CD1c-positive myeloid dendritic cell (primary cell): ENCODE data around the gene PPM1K.
A peak's percentile ranks its signal among the peaks of the same experiment; 100 is the strongest.

ENCODE experiments used
- DNase-seq: peaks from one replicate; pipeline ENCODE4 v3.0.0-alpha.2; 2016; ENCODE audit errors: extremely low spot score

PPM1K gene

DNA sequence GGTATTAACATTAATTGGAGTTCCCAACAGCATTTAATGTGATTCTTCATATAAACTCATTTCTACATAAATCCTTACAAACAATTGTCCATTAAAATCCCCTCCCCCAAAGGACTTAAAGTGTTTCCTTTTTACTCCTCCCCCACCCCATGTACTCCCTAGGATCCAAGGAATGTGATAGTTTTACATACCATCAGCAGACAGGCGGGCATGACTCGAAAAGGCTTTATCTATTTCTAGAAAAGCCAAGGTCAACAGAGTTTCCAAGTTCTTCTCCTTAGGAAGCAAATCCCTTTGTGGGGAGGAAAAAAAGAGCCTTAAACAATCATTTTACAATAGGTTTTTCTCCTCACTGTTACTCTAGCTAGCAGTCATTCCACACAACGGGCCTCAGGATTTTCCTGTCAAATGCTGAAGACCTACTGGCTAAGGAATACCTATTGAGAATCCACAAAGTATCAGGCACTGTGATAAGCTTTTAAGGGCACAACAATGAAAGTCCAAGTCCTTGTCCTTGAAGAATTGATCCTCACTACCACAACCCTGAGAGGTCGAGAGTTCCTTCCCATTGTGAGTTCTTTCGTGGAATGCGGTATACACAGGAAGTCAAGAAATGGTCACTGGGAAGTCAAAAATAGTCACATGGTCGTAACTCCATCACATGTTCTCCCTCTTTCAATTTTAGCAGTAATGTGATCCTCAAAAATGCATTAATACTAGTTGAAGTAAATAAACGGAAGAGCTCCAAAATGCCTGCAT, 7.2 kb downstream of the PPM1K start:
- peak; percentile 5 for DNase-seq

DNA sequence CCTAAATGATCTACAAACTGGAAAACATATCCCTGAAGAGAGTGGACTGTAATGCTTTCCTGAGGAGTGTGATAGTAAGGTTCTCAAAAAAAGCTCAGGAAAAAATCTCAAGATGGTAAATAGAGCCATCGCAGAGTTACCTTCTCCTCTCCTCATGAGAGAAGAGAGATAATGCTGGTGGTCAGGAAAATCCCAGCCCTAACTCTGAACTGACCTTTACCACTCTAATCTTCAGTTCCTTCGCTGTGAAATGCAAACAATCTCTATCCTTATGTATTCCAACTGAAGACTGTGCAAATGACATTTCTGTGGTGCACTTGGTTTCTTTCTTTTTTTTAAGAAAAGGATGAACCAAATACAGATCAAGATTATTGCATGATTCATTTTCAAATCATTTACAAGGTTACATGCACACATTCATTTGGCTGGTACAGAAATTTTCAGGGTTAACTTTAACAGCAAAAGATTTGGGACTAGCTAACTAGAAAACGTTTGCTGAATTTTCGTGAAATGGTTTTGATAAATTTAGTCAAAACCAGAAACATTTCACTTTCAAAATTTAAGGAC, 8.3 kb downstream of the PPM1K start:
- DNase-seq: no peak

DNA sequence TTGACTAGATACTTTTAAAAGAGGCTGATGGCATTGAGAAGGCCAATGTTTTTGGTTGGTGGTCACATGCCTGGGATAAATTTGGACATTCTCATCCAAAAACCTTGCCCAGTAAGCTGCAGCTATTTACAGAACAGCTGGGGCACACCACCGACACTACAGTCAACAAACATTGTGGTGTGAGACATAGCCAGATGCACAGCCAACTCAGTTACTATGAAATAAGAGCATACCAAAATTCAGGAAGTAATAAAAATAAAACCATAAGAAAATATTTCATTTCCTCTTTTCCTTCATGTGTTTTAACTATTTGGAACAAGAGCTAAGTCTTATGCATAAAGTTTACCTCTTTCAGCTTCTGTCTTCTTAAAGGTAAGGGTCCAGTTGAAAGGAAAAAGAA, 8.8 kb downstream of the PPM1K start:
- DNase-seq: peak; percentile 68

DNA sequence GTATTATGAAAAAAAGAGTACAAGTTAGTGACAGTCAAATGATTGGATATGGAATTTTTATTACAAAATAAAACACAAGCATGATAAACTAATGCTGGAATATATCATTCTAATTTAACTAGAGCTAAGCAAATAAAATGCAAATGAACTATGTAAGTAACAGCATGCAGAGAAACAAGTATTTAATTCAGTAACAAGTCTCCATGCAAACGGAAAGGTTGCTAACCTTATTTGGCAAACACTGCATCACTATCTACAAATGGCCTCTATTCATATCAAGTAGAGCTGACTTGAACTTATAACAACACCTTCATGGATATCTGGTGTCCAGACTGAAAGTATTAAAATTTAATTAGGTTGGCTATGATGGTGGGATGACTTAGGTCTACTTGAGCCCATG, 15.4 kb downstream of the PPM1K start:
- DNase-seq: no peak

DNA sequence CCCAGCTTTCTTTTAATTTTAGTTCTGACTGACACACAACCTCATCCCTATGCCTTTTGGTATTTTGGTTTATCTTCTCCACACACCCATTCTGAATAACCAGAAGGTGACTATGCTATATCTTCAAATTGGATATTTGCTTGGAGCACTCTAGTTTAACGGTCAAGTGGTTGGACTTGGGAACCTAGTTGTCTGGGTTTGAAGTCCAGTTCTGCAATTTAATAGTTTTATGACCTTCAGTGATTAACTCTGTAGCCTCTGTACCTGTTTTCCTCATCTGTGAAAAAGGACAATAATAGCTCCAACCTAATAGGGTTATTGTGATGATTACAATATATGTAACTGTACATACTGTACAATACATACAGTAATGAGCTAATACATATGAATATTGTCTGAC, 20.0 kb downstream of the PPM1K start:
- no peak for DNase-seq

DNA sequence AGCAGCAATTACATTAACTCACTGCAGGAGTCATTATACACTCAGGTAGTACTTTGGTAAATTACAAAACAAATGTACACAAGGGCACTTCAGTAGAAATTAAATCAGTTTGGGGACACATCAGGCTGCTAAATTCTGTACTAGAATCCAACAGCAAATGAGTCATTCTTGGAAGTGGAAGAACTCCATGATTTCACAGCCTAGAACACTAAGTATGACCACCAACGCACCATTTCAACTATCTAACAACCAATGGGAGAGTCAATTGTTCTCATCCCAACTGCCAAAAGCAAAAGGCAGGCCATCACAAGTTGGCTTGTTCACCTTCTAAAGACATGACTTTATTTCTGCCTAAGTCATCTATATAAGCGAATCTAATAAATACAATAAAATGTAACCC, 26.6 kb downstream of the PPM1K start:
- DNase-seq: no peak

DNA sequence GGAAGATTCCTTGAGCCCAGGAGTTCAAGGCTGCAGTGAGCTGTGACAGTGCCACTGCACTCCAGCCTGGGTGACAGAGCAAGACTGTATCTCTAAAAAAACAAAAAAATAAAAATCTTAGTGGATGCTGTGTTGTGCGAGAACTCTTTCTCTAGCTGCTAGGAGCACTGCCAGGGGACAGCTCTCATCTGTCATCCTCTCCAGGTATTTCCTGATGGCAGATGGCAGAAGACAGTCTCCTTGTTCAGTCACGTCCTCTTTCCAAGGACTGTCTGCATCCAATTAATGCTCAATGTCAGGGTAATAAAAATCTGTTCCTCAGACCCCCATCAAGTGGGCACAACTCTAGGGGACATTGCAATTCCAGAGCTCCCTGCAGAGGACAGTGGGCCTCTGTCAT, 29.2 kb downstream of the PPM1K start:
- no peak for DNase-seq

DNA sequence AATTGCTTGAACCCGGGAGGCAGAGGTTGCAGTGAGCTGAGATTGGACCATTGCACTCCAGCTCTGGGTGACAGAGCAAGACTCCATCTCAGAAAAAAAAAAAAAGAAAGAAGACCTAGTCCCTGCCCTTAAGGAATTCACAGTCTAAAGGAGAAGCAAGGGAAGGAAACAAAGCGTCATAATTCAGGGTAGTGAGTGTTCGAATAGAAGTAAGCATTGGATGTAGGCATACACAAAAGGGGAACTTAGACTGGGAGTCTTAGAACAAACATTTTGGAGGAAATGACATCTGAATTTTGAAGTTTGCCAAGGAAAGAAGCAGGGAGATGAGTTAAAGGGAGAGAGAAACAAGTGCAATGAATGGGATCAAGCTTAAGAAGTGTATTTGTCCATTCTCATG, 32.4 kb downstream of the PPM1K start:
- peak; percentile 30 for DNase-seq

DNA sequence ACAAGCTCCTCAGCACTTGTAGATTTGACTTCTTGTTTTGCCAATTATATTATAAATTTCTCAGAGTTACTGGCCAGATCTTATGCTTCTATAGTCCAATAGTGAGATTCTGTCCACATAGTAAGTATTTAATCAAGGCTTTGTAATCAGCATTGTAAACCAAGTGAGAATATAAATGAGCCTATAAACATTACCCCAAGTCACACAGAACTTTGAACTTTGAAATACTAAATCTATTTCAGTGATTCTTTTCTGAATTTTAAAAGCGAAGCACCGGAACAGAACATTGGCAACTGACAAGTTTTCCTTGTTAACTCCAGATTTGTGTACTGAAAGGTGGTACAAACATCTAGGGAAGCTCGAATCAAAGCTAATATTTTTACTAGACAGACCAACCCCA, 37.2 kb downstream of the PPM1K start:
- no peak for DNase-seq

DNA sequence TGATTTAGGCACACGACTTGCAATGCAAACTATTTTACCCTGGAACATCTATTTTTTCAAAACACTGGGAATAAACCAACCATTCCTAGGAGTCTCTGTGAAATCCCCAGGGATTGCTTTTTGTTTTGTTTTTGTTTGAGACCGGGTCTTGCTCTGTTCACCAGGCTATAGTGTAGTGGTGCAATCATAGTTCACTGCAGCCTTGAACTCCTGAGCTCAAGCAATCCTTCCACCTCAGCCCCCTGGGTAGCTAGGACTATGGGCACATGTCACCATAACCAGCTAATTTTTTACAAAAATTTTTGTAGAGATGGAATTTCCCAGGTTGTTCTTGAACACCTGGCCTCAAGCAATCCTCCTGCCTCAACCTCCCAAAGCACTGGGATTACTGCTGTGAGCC, 37.8 kb downstream of the PPM1K start:
- DNase-seq: no peak

DNA sequence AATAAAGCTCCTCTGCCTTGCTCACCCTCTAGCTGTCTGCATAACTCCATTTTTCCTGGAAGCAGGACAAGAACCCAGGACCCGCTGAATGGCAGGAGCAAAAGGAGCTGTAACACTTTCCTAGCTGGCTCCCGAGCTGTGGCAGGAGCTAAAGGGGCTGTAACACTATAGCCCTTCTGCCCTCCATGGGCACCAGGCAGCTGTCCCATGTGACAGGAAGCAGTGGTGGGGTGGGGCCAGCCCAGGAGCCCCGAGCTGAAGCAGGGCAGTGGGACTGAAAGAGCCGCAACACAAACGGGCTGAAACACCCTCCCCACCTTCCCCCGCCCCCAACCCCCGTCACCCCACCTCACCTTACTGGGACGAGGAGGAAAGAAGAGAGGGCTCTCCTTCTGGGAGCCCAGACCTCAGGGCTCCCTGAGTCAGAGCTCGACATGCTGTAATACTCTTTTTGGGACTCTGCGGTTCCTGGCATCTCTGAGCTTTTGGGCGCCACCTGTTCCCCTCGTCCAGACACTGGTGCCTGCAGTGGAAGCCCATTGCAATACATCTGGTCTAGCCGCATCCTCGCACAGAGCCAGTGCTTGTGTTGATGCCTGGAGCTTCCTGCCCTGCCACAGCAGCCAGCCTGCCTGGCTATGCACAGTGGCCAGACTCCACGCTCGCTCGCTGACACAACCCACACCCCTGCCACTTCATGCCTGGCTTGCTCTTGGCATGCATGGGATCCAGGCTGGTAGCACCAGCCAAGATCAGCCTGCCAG, 39.4 kb downstream of the PPM1K start:
- no peak for DNase-seq

DNA sequence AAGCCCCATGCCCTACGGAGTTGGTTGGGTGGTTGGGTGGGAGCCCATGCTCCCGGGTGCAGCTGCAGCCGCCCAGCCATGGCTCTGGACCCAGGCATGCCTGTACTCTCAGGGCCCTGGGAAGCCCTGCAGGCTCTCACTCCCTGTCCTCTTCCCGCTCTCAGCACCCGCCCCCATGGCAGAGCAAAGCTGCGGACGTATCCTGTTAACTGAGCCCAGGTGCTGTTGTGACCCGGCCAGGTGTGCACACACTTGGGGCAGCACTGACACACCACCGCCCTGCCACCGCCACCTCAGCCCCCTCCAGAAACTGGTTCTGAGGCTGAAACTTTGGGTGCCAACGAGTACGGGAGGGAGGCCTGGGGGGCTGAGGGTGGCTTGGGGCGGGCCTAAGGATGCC, 40.3 kb downstream of the PPM1K start:
- DNase-seq: no peak

DNA sequence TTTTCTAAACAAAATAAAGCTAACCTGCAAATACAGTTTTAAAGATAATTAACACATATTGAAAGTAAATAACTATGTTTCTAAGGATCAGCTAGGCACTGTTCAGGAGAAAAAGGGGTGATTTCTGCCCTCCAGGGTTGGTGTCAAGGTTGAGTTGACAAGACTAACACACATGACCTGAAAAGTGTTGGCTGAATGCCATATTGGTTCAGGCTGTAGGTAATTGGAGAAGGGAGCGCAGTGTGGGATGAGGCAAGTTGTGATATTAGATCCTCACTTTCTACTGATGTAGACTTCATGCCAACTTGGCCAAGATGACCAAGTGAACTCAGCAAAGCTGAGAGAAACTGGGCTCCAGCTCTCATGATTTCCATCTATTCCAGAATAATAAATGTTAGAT, 42.2 kb downstream of the PPM1K start:
- DNase-seq: no peak

DNA sequence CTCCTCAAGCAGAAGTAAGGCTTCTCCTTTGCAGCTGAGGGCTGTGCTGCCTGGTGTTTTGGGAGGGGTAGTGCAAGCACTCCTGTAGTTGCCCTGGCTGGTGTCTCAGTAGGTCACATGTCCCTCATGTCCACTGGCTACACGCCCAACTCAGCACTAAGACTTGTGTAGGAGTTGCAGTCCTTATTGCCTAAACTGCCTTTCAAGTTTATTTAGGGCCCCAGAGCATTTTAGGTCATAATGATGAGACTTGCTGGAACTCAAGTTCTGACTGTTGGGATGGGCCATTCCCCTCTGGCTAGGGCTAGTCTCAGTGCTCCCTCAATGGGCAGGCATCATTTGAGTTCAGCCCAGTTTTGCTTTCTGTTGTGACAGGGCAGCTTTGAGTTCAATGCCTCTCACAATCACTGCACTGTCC, 44.1 kb downstream of the PPM1K start:
- DNase-seq: peak; percentile 73

DNA sequence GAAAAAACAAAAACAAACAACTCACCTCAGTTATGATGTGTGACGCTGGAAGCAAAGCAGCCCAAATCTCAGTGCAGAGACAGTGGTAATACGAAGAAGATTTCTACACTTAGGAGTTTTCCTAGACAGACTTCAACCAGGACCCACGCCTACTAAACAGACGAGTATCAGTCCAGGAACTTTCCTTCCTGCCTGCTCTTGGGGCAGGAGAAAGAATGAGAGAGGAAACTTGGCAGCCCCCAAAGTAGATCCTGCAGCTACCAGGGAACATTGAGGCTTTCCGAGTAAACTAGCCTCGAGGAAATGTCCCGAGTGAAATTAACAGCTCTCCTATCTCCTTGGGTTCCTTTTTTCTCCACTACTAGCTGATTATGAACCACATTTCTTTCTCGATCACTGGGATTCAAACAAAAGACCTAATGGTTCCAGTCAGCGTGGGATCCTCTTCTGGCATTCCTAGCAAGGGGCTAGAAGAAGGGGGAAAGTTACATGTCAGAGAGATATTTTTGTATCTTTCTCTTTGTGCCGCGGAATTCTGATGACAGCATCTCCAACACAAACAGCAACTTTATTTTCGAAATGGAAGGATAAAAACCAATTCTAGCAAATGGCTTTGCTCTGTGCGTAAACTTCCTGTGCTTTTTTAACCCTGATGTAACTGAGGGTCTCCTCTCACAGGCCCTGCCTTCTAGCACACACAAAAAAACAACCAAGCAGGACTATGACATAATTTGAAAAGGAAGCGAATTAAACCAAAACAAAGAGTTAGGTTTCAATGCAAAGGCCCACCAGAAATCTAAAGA, 53.2 kb downstream of the PPM1K start:
- no peak for DNase-seq

DNA sequence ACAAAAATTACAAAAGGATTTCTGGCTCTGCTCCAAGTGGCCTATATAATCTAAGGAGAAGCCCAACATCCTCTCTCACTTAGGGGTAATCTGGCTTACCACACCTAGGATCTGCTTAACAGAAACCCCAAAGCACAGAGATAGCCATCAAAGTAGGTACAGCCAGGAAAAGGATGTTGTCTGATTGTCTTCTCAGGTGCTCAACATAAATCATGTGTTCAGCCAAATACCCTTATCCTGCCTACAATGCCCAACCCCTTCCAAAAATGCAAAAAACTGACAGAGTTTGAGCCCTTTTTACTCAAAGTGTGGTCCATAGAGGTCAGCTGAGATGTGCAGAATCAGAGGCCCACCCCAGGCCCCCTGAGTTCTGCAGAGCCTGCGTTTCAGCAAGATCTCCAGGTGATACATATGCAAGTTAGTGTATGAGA, 53.9 kb downstream of the PPM1K start:
- no peak for DNase-seq

DNA sequence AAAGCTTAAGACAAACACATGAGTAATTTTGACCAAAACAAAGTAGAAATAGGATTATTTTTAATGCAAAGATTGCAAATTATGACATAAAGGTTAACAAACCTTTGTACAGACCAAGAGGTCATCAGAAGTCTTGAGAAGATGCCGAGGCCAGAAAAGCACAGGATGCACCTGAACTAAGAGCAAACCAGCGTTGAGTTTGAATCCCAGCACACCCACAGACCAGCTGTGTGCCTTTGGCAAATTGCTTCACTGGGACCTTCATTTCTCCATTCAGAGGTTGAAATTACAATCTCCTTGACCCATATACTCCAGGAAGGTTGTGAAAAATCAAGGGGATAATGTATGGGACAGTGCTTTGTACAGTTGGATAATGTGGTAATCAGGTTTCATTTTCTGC, 56.6 kb downstream of the PPM1K start:
- DNase-seq: no peak

DNA sequence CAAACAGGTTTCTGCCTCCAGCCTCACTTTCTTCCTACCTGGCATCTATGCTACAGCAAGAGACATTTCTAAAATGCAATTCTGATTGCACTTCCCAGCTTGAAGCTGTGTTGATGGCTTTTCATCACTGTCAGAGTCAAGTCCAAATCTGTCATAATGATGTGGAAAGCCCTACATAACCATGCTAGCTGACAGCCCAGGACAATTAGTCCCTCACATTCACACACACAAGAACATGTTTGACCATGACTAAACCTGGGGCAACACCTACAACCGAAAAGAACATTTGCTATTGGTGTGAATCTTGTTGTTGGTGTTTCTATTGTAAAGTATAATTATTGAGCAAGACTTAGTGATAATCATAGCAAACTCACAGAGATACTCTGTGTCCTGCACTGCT, 58.2 kb downstream of the PPM1K start:
- no peak for DNase-seq

DNA sequence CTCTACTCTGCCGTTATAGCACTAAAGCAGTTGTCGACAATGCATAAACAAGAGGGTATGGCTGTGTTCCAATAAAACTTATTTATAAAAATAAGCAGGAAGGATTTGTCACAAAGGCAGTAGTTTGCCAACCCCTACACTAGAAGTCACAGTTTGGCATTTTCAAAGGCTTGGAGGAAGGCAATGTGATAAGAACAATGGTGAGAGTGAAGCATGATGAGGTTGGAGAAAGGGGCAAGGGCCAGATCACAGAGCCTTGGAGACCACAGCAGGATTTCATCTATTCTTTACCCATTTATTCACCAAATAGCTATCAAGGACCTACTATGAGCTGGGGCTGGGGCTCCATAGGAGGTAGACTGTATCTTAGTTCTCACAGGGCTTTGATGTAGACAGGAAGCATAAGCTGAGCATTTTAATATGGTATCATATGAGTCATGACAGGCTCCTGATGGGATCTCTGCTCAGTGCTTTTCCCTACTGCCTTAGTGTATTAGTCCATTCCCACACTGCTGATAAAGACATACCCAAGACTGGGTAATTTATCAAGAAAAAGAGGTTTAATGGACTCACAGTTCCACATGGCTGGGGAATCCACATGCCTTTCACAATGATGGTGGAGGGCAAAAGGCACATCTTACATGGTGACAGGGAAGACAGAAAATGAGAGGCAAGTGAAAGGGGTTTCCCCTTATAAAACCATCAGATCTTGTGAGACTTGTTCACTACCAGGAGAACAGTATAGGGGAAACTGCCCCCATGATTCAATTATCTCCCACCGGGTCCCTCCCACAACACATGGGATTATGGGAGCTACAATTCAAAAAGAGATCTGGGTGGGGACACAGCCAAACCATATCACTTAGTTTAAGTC, 58.9 kb downstream of the PPM1K start:
- no peak for DNase-seq

DNA sequence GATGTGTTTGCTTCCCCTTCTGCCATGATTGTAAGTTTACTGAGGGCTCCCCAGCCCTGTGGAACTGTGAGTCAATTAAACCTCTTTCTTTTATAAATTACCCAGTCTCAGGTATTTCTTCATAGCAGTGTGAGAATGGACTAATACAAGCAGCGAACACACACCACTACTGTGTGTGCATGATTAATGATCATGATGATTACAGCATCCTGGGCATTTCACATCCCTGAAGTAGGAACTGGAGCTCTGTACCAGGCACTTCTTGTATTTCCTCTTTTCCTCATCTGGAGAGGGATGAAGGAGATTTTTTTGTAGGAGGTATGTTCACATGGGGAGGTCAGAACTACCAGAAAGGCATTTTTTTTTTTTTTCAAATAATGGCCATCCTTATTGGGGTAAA, 60.8 kb downstream of the PPM1K start:
- DNase-seq: peak; percentile 33

DNA sequence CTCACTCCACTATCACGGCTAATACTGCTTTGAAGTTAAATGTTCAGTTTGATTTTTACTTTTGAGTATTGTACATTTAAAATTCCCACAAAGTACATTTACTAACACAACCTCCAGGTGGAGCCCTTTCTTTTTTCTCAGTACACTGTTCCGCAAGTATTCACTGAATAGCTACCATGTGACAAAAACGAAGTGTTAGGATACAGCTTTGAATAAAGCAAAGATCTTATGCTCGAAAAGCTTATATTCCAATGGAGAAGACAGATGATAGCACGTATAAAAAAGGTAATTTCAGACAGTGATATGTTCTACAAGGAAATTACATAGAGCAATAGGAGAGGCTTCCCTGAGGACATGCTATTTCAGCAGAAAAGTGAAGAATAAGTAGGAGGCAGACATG, 65.3 kb downstream of the PPM1K start:
- DNase-seq: peak; percentile 74
